Common myeloid progenitor, CD34-positive (primary cell): ENCODE measurements around the gene MAP4K2.
"Not testable (repeated sequence)": the region's sequence is repeated elsewhere in the genome, so short reads cannot be mapped to it uniquely, and the experiment has no call there.

ENCODE experiments used
- CTCF ChIA-PET: fragments of 350-600 bp; sonication (Branson Sonifier 250); formaldehyde crosslinking; loops from one replicate; lab custom pipeline; 2021; ENCODE audit warnings: antibody characterized with exemption; lab: Charles Lee
- POLR2A ChIA-PET: fragments of 350-600 bp; sonication (Branson Sonifier 250); formaldehyde crosslinking; loops from one replicate; lab custom pipeline; 2021; ENCODE audit warnings: antibody characterized with exemption; lab: Charles Lee
- DNase-seq, 3 donors: peaks; one replicate each; pipeline versions ENCODE4 v3.0.0 to v3.0.0-alpha.2; 2013
- H3K27ac ChIP-seq, 2 experiments: 1 replicate in 1 of 2; 2 replicates in 1 of 2; pipeline ENCODE4 v1.7.0; 2013; ENCODE audit warnings: inconsistent platforms in 2 of 2, low read length in 2 of 2, mild to moderate bottlenecking in 2 of 2, low read depth in 1 of 2, moderate library complexity in 1 of 2; ENCODE audit not compliant: severe bottlenecking in 2 of 2, insufficient read depth in 1 of 2, poor library complexity in 1 of 2
- H3K27me3 ChIP-seq, 5 experiments: replicated peaks in 2 of 5; 1 replicate in 3 of 5; 2 replicates in 2 of 5; pipeline versions ENCODE4 v1.6.1 to v1.7.0; 2013; ENCODE audit warnings: low read length in 4 of 5, mild to moderate bottlenecking in 2 of 5, moderate library complexity in 2 of 5, inconsistent platforms in 1 of 5; ENCODE audit not compliant: insufficient read depth in 5 of 5, control insufficient read depth in 4 of 5
- H3K36me3 ChIP-seq, 4 experiments: 1 replicate in 2 of 4; 2 replicates in 2 of 4; pipeline versions ENCODE4 v1.6.1 to v1.7.0; 2013; ENCODE audit warnings: low read length in 3 of 4, control low read depth in 1 of 4, mild to moderate bottlenecking in 1 of 4; ENCODE audit not compliant: control insufficient read depth in 4 of 4, insufficient read depth in 4 of 4
- H3K4me1 ChIP-seq, 4 experiments: 1 replicate in 3 of 4; 2 replicates in 1 of 4; pipeline versions ENCODE4 v1.6.1 to v1.7.1; 2013; ENCODE audit warnings: low read length in 3 of 4, mild to moderate bottlenecking in 3 of 4, control low read depth in 1 of 4, inconsistent platforms in 1 of 4, moderate library complexity in 1 of 4; ENCODE audit not compliant: control insufficient read depth in 4 of 4, insufficient read depth in 4 of 4; ENCODE audit errors: control extremely low read depth in 1 of 4
- H3K4me3 ChIP-seq, 7 experiments: 1 replicate in 4 of 7; 2 replicates in 3 of 7; pipeline versions ENCODE4 v1.5.1 to v1.7.0; 2013; ENCODE audit warnings: mild to moderate bottlenecking in 7 of 7, low read length in 6 of 7, moderate library complexity in 6 of 7, inconsistent platforms in 2 of 7, low read depth in 2 of 7, control low read depth in 1 of 7; ENCODE audit not compliant: insufficient read depth in 4 of 7, control insufficient read depth in 1 of 7; ENCODE audit errors: extremely low read depth in 1 of 7
- H3K9me3 ChIP-seq, 5 experiments: 1 replicate in 4 of 5; 2 replicates in 1 of 5; pipeline versions ENCODE4 v1.6.1 to v1.7.1; 2013; ENCODE audit warnings: low read length in 4 of 5, mild to moderate bottlenecking in 2 of 5, inconsistent platforms in 1 of 5, low read depth in 1 of 5, moderate library complexity in 1 of 5; ENCODE audit not compliant: control insufficient read depth in 4 of 5, insufficient read depth in 2 of 5; ENCODE audit errors: control extremely low read depth in 1 of 5
- WGBS: methylation state at CpG from one replicate; pipeline ENCODE4 v1.1.5; 2013; ENCODE audit not compliant: insufficient coverage; 5-methylcytosine and 5-hydroxymethylcytosine counted together

MAP4K2 gene

GRCh38 chr11:64826062-64826461 is 23.0 kb upstream of the MAP4K2 start:
- Histone ChIP-seq H3K9me3 (no peaks in the 10 kb centered on the region), H3K27me3 (no peaks in the 10 kb centered on the region), H3K36me3 (peaks cover 0 to 20% (median 6%) of the 10 kb centered on the region in 4 experiments), H3K27ac (no peak overlapping the region), H3K4me3 (no peak overlapping the region), H3K4me1 (no peaks in the 10 kb centered on the region)
- WGBS = 97% methylated on average over 6 of the region's 7 CpGs
- ChIA-PET POLR2A (no interaction called here), CTCF (no interaction called here)
- no peak for DNase-seq

DNA sequence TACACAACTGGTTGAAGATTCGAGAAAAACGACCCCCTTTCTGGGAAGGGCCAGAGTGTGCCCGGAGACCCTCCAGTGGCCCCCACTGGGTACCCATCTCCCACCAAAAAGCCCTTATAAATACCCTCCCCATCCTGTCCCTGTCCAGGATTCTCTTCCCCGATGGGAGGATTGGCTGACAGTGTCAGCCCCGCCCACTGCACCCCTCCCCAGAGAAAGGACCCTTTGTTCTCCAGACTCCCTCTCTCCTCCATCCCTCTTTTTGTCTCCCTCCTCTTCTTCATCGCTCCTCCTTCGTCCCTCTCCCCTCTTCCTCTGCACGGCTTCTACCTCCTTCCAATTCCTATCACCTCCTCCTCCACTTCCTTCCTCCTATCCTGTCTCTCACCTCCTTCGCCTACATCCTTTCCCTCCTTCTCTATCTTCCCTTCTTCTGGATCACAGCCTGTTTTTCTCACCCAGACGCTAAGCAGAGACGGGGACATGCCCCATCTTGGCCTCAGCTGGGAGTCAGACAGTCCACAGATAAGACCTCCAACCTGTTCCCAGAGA is 20.6 kb upstream of the MAP4K2 start:
- H3K4me1 ChIP-seq = no peaks in the 10 kb centered on the region
- H3K27ac ChIP-seq = no peak overlapping the region
- DNase-seq = no peak
- 88% methylated on average over 10 of the region's 11 CpGs for whole genome bisulfite sequencing
- ChIA-PET CTCF (no interaction called here), POLR2A (no interaction called here)
- no peak overlapping the region for H3K4me3 ChIP-seq
- no peaks in the 10 kb centered on the region for H3K27me3 ChIP-seq
- H3K9me3 ChIP-seq = no peaks in the 10 kb centered on the region
- H3K36me3 ChIP-seq = peaks cover 0 to 9% (median 1%) of the 10 kb centered on the region in 4 experiments

GRCh38 chr11:64817476-64817875 is 14.5 kb upstream of the MAP4K2 start:
- ChIA-PET CTCF (interaction anchor here (1.3 kb wide), 1 partner anchor 27 kb away, joined by 4 read pairs; the partner anchor contains the start of gene CDC42BPG), POLR2A (no interaction called here)
- WGBS = 100% methylated on average over 3 of the region's 3 CpGs
- Histone ChIP-seq H3K4me1 (no peaks in the 10 kb centered on the region), H3K36me3 (no peaks in the 10 kb centered on the region), H3K4me3 (no peak overlapping the region), H3K27me3 (no peaks in the 10 kb centered on the region), H3K27ac (no peak overlapping the region), H3K9me3 (no peaks in the 10 kb centered on the region)
- DNase-seq = no peak

GRCh38 chr11:64815433-64815832 is 12.4 kb upstream of the MAP4K2 start:
- H3K27me3 ChIP-seq, H3K4me1 ChIP-seq, H3K4me3 ChIP-seq, POLR2A ChIA-PET, H3K27ac ChIP-seq, H3K36me3 ChIP-seq, H3K9me3 ChIP-seq, DNase-seq: not testable (repeated sequence)
- 98% methylated on average over 5 of the region's 5 CpGs for WGBS
- CTCF ChIA-PET = interaction anchor here (0.6 to 1.0 kb wide), 2 partner anchors 15 to 38 kb away, joined by 3 to 4 read pairs; no protein-coding TSS in a partner anchor

DNA sequence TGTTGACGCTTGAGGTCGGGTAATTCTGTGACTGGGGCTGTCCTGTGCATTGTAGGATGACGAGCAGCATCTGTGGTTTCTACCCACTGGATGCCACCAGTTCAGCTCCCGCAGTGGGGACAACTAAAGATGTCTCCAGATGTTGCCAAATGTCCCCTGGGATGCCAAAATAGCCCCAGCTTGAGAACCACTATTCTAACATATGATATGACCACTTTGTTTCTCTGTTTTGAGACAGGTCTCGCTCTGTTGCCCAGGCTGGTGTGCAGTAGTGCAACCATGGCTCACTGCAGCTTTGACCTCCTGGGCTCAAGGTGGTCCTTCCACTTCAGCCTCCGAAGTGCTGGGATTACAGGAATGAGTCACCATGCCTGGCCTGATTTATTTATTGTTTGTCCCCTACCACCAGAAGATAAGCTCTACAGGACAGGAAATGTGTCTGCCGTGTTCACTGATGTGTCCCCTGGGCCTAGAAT is 11.7 kb upstream of the MAP4K2 start:
- 82% methylated on average over 4 of the region's 7 CpGs for WGBS
- Histone ChIP-seq H3K27ac (no peak overlapping the region), H3K36me3 (no peaks in the 10 kb centered on the region), H3K4me3 (no peak overlapping the region), H3K9me3 (no peaks in the 10 kb centered on the region), H3K27me3 (no peaks in the 10 kb centered on the region), H3K4me1 (peaks cover 0 to 6% (median 3%) of the 10 kb centered on the region in 4 experiments)
- POLR2A ChIA-PET = no interaction called here
- no peak for DNase-seq
- CTCF ChIA-PET = no interaction called here

- 94% methylated on average over 5 of the region's 5 CpGs for WGBS
- H3K27me3 ChIP-seq = no peaks in the 10 kb centered on the region
- DNase-seq = no peak
- ChIA-PET POLR2A (no interaction called here), CTCF (no interaction called here)
- no peaks in the 10 kb centered on the region for H3K9me3 ChIP-seq
- H3K4me3 ChIP-seq = no peak overlapping the region
- peaks cover 4 to 15% (median 11%) of the 10 kb centered on the region in 4 experiments for H3K4me1 ChIP-seq
- no peak overlapping the region for H3K27ac ChIP-seq
- H3K36me3 ChIP-seq = no peaks in the 10 kb centered on the region
These were observed 10.8 kb upstream of the MAP4K2 start for GRCh38 chr11:64813826-64814225.

GRCh38 chr11:64810891-64811272 is 7.9 kb upstream of the MAP4K2 start:
- ChIA-PET CTCF (interaction anchor here (0.8 to 1.1 kb wide), 3 partner anchors 11 to 29 kb away, joined by 3 to 4 read pairs (median 3); no protein-coding TSS in a partner anchor), POLR2A (no interaction called here)
- DNase-seq = peak in 1 of 3 donors; percentile 41
- WGBS = 80% methylated on average over 2 of the region's 17 CpGs
- peaks cover 2 to 25% (median 19%) of the 10 kb centered on the region in 4 experiments for H3K36me3 ChIP-seq
- H3K27me3 ChIP-seq = no peaks in the 10 kb centered on the region
- H3K9me3 ChIP-seq = no peaks in the 10 kb centered on the region
- H3K27ac ChIP-seq = peak overlapping the region in 1 of 2 experiments; percentile 64
- H3K4me3 ChIP-seq = peak overlapping the region in 6 of 7 experiments; percentile 74 to 91 (median 85)
- H3K4me1 ChIP-seq = peaks cover 4 to 15% (median 11%) of the 10 kb centered on the region in 4 experiments
